ENCODE results near the gene TCAF1.
"Not testable (repeated sequence)": the region's sequence is repeated elsewhere in the genome, so short reads cannot be mapped to it uniquely, and the experiment has no call there.

The TCAF1 gene

GRCh38 chr7:143850682-143851081 lies 51.3 kb downstream of the TCAF1 start:
- no peak for DNase-seq (ENCODE audit: low spot score)

GRCh38 chr7:143849785-143850479 lies 52.0 kb downstream of the TCAF1 start:
- no peak for DNase-seq (ENCODE audit: low spot score)

- DNase-seq (ENCODE audit: low spot score): no peak
Observed at GRCh38 chr7:143848192-143848591, 53.8 kb downstream of the TCAF1 start.

- DNase-seq (ENCODE audit: low spot score): no peak
Observed at GRCh38 chr7:143846692-143847091, 55.3 kb downstream of the TCAF1 start.

GRCh38 chr7:143841696-143842095 lies 60.3 kb downstream of the TCAF1 start:
- DNase-seq (ENCODE audit: low spot score): not testable (repeated sequence)

- not testable (repeated sequence) for DNase-seq (ENCODE audit: low spot score)
Observed at GRCh38 chr7:143840062-143840461, 61.9 kb downstream of the TCAF1 start.

GRCh38 chr7:143837223-143837622 lies 64.8 kb downstream of the TCAF1 start:
- DNase-seq (ENCODE audit: low spot score): not testable (repeated sequence)

GRCh38 chr7:143836622-143837021 lies 65.4 kb downstream of the TCAF1 start:
- not testable (repeated sequence) for DNase-seq (ENCODE audit: low spot score)

- not testable (repeated sequence) for DNase-seq (ENCODE audit: low spot score)
Observed at GRCh38 chr7:143836088-143836487, 65.9 kb downstream of the TCAF1 start.

- DNase-seq (ENCODE audit: low spot score): not testable (repeated sequence)
Observed at GRCh38 chr7:143826578-143826977, 75.4 kb downstream of the TCAF1 start.

GRCh38 chr7:143824295-143825135 lies 77.5 kb downstream of the TCAF1 start:
- DNase-seq (ENCODE audit: low spot score): not testable (repeated sequence)

- not testable (repeated sequence) for DNase-seq (ENCODE audit: low spot score)
Observed at GRCh38 chr7:143823634-143824294, 78.2 kb downstream of the TCAF1 start.

GRCh38 chr7:143821392-143822277 lies 80.3 kb downstream of the TCAF1 start:
- not testable (repeated sequence) for DNase-seq (ENCODE audit: low spot score)

- DNase-seq (ENCODE audit: low spot score): not testable (repeated sequence)
Observed at GRCh38 chr7:143817873-143818272, 84.1 kb downstream of the TCAF1 start.

- DNase-seq (ENCODE audit: low spot score): not testable (repeated sequence)
Observed at GRCh38 chr7:143816471-143817133, 85.4 kb downstream of the TCAF1 start.

- not testable (repeated sequence) for DNase-seq (ENCODE audit: low spot score)
Observed at GRCh38 chr7:143810639-143811038, 91.3 kb downstream of the TCAF1 start.

- DNase-seq (ENCODE audit: low spot score): not testable (repeated sequence)
Observed at GRCh38 chr7:143806664-143807071, 95.3 kb downstream of the TCAF1 start.

Data from NAMALWA (cell line).